Measurements from ENCODE around the gene TH. TPM values are rescaled to one million over a fixed set of nuclear protein-coding genes. Genes with fewer than 3 reads are reported as not detected.

TH gene
- not detected for total RNA-seq

DNA sequence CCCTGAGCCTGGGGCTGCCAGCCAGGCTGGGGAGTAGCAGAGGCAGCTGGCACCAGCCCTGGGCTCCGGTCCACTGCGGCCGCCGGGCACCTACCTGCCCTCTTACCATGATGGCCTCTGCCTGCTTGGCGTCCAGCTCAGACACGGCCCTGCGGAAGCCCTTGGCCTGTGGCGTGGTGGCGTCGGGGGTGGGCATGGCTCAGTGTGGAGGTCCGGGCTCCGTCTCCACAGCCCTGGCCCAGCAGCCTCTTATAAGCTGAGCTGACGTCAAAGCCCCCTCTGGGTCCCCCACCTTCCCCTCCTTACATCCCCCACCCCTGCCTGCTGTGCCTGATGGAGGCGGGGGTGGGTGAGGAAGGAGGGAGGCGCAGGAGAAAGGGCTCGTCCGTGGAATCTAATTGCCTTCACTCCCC is at the start of gene TH:
TH (minus strand) TSS at position 225 of the 413 bp plus-strand sequence; CDS start at position 196, 29 bp downstream.
- H3K27ac Mint-ChIP-seq: no peak within 1 kb of the TSS
- H3K27me3 Mint-ChIP-seq: peaks cover 4% of the 10 kb centered on the region
- H3K4me3 Mint-ChIP-seq: no peak within 1 kb of the TSS
- no peak for DNase-seq
- H3K9me3 Mint-ChIP-seq: no peaks in the 10 kb centered on the region
- H3K4me1 Mint-ChIP-seq: no peaks in the 10 kb centered on the region
- H3K36me3 Mint-ChIP-seq: no peaks in the 10 kb centered on the region

DNA sequence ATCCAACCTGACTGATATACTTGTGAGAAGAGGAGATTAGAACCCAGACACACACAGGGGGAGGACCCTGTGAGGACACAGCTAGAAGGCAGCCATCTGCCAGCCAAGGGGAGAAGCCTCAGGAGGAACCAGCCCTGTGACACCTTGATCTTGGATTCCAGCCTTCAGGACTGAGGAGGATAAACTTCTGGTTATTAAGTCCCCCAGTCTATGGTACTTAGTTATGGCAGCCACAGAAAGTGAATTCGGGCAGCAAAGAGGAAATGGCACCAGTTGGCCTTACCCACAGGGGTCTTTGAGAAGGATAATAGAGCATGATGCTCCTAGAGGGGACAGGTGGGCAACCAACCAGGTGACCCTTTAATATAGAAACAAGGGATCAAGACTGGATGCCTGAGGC is 49.4 kb upstream of the TH start:
- Mint-ChIP-seq H3K27me3 (peaks cover 5% of the 10 kb centered on the region), H3K27ac (no peak overlapping the region)

DNA sequence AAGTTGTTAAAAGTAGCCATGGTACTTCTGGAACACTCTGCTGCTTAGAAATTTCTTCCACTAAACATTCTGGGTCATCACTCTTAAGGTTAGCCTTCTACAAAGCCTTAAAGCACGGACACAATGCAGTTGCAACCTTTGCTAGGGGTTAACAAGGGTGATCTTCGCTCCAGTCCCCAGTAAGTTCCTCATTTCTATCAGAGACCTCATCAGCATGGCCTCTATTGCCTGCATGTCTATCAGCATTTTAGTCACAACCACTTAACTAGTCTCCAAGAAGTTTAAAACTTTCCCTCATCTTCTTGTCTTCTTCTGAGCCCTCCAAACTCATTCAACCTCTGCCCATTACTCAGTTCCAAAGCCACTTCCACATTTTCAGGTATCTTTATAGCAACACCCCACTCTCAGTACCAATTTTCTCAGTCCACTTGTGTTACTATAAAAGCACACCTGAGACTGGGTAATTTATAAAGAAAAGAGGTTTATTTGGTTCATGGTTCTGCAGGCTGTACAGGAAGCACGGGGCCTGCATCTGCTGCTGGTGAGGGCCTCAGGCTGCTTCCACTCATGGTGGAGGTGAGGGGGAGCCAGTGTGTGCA is 48.7 kb upstream of the TH start:
- Mint-ChIP-seq H3K27me3 (peaks cover 5% of the 10 kb centered on the region), H3K4me1 (no peaks in the 10 kb centered on the region)
- DNase-seq: no peak

More for the DNA sequence above, 49.4 kb upstream of the TH start:
- Mint-ChIP-seq H3K4me3 (no peak overlapping the region), H3K36me3 (peaks cover 4% of the 10 kb centered on the region), H3K9me3 (peaks cover 13% of the 10 kb centered on the region), H3K4me1 (no peaks in the 10 kb centered on the region)
- DNase-seq: no peak

DNA sequence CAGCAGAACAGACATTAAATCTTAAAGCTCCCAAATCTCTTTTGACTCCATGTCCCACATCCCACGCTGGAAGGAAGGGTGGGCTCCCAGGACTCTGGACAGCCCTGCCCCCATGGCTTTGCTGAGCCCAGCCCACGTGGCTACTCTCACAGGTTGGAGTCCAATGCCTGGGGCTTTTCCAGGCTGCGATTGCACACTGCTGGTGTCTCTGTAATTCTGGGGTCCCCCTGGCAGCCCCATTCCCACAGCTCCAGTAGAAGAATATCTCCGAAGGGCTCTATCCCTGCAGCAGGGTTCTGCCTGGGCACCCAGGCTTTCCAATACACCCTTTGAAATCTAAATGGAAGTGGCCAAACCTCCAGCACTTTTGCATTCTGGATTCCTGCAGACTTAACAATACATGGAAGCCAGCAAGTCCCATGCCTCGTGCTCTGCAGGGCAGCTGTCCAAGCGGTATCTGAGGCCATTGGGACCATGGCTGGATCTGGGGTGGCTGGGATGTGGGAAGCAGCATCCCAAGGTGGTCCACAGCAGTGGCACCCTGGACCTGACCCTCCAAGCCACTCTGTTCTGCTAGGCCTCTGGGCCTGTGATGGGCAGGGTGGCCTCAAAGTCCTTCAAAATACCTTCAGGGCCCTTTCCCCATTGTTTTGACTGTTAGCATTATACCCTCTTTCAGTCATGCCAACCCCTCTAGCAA is 47.9 kb upstream of the TH start:
- peaks cover 13% of the 10 kb centered on the region for H3K9me3 Mint-ChIP-seq
- peaks cover 4% of the 10 kb centered on the region for H3K36me3 Mint-ChIP-seq
- H3K27me3 Mint-ChIP-seq: peaks cover 5% of the 10 kb centered on the region
- DNase-seq: no peak
- H3K4me1 Mint-ChIP-seq: no peaks in the 10 kb centered on the region
- H3K4me3 Mint-ChIP-seq: no peak overlapping the region
- no peak overlapping the region for H3K27ac Mint-ChIP-seq

More for the DNA sequence above, 48.7 kb upstream of the TH start:
- H3K36me3 Mint-ChIP-seq: peaks cover 4% of the 10 kb centered on the region
- H3K27ac Mint-ChIP-seq: no peak overlapping the region
- peaks cover 13% of the 10 kb centered on the region for H3K9me3 Mint-ChIP-seq
- no peak overlapping the region for H3K4me3 Mint-ChIP-seq

DNA sequence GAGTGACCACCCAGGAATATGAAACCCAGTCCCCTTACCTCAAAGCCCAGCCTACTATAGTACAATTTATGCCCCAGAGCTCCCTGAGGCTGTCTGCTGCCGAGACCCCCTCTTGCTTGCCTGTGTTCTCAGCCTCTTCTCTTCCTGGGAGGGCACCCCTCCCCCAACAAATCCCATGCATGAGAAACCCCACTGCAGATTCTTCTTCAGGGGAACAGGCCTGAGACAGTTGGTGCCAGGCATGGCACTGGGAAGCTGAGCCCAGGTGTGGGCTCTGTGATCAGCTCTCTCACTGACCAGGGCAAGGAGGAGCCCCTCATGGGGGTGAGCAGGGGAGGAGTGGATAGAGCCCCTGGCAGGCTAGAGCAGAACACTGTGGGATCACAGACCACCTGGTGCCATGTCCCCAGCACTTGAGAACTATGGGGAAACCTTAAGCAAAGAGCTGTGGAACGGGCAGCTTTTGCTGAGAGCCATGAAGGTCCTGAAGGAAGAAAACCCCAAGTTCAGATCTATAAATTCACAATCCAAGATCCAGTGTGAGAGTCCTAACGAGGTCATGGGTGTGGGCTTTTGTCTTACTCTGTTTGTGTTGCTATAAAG is 46.5 kb upstream of the TH start:
- Mint-ChIP-seq H3K27ac (no peak overlapping the region), H3K27me3 (peaks cover 5% of the 10 kb centered on the region), H3K36me3 (no peaks in the 10 kb centered on the region), H3K4me3 (no peak overlapping the region), H3K9me3 (peaks cover under 1% of the 10 kb centered on the region), H3K4me1 (peaks cover 5% of the 10 kb centered on the region)
- DNase-seq: no peak

DNA sequence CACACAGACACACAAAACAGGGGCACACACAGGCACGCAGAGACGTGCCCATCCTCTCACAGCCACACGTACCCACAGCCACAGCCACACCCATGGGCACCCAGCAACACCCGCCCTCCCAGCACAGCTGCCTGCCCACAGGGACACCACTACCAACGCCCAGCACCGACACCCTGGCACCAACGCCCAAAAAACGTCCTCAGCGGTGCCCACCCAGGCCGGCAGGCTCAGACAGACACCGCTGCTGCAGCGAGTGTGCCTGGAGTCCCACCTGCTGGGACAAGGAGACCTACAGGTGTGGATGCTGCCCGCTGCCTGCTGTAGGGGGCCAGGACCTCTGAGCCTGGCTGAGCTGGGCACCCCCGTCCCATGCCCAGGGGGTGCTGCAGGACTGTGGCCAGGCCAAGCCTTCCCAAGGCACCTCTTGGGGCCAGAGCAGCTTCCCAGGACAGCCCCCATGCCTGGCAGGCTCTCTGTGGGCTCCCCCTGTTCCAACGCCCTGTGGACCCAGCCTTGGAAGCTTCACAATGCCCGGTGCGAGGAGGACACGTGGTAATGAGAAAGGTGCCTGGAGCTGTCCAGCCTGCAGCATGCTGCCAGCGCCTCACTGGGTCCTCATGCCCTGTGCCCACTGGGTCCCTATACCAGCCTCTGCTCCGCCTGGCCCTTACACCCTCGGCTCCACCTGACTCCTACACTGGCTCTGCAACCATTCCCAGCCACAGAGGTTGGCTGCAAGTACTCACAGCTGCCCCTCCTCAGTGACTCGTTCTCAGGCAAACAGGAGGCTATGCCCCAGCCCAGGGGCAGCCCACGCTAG is 45.8 kb upstream of the TH start:
- no peaks in the 10 kb centered on the region for H3K9me3 Mint-ChIP-seq
- no peak for DNase-seq
- H3K27ac Mint-ChIP-seq: no peak overlapping the region
- no peak overlapping the region for H3K4me3 Mint-ChIP-seq
- H3K27me3 Mint-ChIP-seq: no peaks in the 10 kb centered on the region
- no peaks in the 10 kb centered on the region for H3K36me3 Mint-ChIP-seq
- H3K4me1 Mint-ChIP-seq: peaks cover 5% of the 10 kb centered on the region

DNA sequence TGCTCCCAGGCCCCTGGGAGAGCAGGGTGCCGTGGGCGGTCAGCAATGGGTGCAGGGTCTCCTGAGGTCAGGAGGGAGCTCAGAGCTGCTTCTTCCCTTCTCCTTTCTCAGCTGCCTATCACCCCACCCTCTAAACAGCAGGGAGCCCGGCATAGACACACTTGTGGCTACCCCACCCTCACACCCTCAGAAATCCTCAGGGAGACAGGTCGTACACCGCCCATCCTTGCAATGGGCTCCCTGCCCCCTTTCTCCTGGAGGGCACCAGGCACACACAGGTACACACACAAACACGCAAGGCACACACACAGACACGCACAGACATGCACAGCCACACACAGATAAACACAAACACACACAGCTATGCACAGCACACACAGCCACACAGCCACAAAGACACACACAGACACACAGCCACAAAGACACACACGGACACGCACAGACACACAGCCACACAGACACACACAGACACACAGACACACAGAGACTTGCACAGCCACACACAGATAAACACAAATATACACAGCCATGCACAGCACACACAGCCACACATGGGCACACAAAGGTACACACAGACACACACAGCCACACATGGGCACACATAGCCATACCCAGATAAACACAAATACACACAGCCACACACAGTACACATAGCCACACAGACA is 44.9 kb upstream of the TH start:
- DNase-seq: no peak
- no peak overlapping the region for H3K4me3 Mint-ChIP-seq
- H3K9me3 Mint-ChIP-seq: no peaks in the 10 kb centered on the region
- no peaks in the 10 kb centered on the region for H3K27me3 Mint-ChIP-seq
- no peaks in the 10 kb centered on the region for H3K36me3 Mint-ChIP-seq
- H3K27ac Mint-ChIP-seq: no peak overlapping the region
- H3K4me1 Mint-ChIP-seq: peaks cover 5% of the 10 kb centered on the region

DNA sequence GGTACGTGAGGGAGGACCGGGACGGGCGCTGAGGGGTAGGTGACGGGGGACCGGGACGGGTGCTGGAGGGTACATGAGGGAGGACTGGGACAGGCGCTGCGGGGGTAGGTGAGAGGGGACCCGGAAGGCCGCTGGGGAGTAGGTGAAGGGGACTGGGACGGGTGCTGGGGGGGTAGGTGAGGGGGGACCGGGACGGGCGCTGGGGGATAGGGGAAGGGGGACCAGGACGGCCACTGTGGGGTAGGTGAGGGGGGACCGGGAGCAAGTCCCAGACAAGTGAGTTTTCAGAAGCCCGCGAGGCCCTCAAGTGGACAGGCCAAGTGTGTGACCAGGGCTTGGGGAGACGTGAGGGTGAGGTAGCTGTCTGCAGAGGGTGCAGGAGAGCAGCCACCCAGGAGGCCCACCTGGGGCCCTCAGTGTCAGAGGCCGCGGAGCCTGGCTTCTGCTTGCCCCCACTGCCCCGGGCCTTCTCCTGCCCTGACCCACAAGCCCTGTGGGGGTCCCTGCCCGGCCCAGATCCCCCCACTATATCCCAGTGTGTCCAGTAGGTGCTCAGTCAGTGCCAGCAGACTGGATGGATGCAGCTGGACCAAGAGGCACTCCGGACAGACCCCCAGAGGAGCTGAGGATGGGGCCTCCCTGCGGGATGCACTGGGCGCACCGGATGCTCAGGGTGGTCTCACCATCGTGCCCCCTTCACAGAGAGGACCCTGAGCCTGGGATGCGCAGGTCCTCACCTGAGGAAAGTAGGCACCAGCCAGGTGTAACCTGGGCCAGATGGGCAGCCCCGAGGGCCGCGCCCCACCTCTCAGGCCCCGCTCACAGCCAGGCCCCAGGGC is 44.2 kb upstream of the TH start:
- Mint-ChIP-seq H3K4me3 (no peak overlapping the region), H3K27ac (no peak overlapping the region), H3K9me3 (no peaks in the 10 kb centered on the region), H3K27me3 (no peaks in the 10 kb centered on the region), H3K36me3 (no peaks in the 10 kb centered on the region), H3K4me1 (peaks cover 5% of the 10 kb centered on the region)
- DNase-seq: no peak

DNA sequence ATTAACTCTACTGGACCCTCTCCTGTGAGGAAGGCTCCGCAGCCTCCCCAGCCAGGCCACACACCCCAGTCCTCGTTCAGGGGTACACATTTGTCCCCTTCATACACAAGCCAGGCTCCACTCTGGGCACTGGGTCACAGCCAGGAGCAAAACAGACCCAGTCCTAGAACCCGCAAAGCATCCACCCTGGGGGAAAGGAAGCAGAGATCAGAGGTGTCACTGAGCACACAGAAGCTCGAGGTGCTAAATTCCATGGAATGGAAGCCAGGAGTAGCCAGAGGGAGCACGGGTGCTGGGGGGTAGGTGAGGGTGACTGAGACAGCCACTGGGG is 43.6 kb upstream of the TH start:
- peaks cover 5% of the 10 kb centered on the region for H3K4me1 Mint-ChIP-seq
- no peaks in the 10 kb centered on the region for H3K27me3 Mint-ChIP-seq
- no peaks in the 10 kb centered on the region for H3K36me3 Mint-ChIP-seq
- H3K4me3 Mint-ChIP-seq: no peak overlapping the region
- no peak overlapping the region for H3K27ac Mint-ChIP-seq
- H3K9me3 Mint-ChIP-seq: no peaks in the 10 kb centered on the region
- no peak for DNase-seq

DNA sequence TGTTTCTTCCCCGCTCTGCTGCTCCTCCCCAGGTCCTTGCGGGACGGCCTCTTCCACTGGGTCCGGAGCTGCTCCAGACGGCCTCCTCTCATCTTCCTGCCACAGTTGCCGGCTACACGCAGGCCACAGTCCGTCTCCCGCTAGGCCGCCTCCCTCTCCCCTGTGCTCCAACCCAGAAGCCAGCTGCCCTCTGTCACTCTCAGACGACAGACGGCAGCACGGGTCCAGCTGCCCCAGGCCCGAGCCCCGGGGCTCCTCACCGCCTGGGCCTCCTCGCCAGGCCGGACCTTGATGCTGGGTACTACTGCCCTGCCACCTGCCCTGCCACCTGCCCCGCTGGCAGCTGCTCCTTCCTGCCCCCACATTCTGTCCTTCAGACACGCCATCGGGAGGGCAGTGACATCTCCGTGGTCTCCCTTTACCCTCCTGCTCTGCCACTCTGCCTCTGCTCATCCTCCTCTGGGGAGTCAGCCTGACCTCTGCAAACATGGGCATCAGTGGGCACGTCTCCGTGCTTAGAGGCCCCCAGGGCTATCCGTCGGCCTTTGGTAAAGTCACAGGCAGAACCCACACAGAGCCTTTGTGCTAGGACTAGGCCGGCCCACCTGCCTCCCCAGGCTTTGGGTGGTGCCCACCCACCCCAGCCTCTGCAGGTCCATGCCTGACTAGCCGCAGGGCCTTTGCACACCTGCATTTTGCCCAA is 43.1 kb upstream of the TH start:
- DNase-seq: no peak
- Mint-ChIP-seq H3K36me3 (no peaks in the 10 kb centered on the region), H3K4me3 (no peak overlapping the region), H3K4me1 (peaks cover 5% of the 10 kb centered on the region), H3K27ac (peak overlapping the region; percentile 8), H3K9me3 (no peaks in the 10 kb centered on the region), H3K27me3 (no peaks in the 10 kb centered on the region)

DNA sequence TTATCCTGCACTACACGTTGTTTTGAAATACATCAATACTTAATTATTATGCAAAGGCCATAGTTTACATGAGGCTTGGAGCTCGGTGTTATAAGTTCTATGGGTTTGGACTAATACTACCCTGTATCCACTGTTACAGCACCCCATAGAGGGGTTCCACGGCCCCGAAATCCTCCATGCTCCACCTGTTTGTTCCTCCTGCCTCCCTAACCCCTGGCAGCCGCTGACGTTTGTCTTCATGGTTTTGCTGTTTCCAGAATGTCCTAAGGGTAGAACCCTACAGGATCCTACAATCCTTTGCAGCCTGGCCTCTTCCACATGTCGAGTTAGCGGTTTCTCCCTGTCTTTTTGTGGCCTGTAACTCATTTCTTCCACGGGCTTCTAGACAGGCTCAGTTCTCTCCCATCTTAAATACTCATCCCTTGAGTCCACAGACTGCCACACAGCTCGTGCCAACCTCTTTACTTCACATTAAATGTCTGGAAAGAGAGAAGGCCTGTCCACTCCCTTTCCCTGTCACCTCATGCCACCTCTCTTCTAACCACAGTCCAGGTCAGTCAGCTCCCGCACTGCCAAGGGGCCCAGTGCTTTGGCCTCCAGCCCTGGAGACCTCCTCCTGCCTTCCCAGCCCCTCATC is 42.4 kb upstream of the TH start:
- DNase-seq: no peak
- H3K4me3 Mint-ChIP-seq: peak overlapping the region; percentile 30

DNA sequence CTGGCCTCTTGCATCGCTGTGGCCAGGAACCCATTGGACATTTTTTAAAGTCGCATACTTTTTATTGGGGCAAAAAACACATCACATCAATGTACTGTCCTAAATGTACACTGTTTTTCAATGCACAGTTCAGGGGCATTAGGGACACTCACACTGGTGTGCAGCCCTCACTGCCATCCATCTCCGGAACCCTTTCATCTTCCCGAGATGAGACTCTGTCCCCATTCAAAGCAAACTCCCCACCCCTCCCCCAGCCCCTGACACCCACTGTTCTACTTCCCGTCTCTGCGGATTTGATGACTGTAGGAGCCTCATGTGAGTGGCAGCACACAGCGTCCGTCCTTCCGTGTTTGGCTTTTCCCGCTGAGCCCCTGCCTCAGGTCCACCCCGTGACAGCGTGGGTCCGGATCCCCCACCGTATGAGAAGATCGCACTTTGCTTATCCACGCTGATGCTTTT is 41.8 kb upstream of the TH start:
- peaks cover 5% of the 10 kb centered on the region for H3K4me1 Mint-ChIP-seq
- no peaks in the 10 kb centered on the region for H3K27me3 Mint-ChIP-seq
- no peaks in the 10 kb centered on the region for H3K9me3 Mint-ChIP-seq
- peak overlapping the region; percentile 30 for H3K4me3 Mint-ChIP-seq
- H3K27ac Mint-ChIP-seq: peak overlapping the region; percentile 29
- no peaks in the 10 kb centered on the region for H3K36me3 Mint-ChIP-seq
- no peak for DNase-seq

More for the DNA sequence above, 42.4 kb upstream of the TH start:
- no peaks in the 10 kb centered on the region for H3K9me3 Mint-ChIP-seq
- H3K27ac Mint-ChIP-seq: peak overlapping the region; percentile 8
- H3K36me3 Mint-ChIP-seq: no peaks in the 10 kb centered on the region
- peaks cover 5% of the 10 kb centered on the region for H3K4me1 Mint-ChIP-seq
- no peaks in the 10 kb centered on the region for H3K27me3 Mint-ChIP-seq

Data from activated naive CD8-positive, alpha-beta T cell treated with anti-CD3 and anti-CD28 coated beads for 36 hours (primary cell).